ENCODE results near the gene WDR73. TPM values are rescaled to one million over a fixed set of nuclear protein-coding genes. Genes with fewer than 3 reads are reported as not detected.

Gene WDR73
- total and polyA plus RNA-seq, 2 of the 8 experiments (the other 6 are each of a cell fraction or from before 2014, with no cell fraction given) = 22.7 to 23.1 TPM

DNA sequence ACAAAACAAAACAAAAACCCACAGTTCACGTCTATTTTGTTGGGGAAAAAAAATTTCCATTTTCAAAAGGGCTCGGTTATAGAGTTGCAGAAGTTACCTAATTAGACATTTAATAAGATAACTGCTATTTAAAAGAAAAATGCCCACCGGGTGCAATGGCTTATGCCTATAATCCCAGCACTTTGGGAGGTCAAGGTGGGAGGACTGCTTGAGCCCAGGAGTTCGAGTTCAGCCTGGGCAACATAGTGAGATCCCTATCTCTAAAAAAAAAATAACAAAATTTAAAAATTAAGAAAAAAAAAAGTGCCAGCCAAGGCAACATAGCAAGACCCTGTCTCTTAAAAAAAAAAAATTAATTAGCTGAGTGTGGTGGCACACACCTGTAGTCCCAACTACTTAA lies 42.7 kb upstream of the WDR73 start (continued):
- TF ChIP-seq, protein P1, sequence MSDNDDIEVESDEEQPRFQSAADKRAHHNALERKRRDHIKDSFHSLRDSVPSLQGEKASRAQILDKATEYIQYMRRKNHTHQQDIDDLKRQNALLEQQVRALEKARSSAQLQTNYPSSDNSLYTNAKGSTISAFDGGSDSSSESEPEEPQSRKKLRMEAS (IDR thresholded peaks at IDR 0.05) = no peak
- TF ChIP-seq EZH2 (IDR thresholded peaks at IDR 0.05; ENCODE audit: low read depth, low read length, severe bottlenecking) = no peak
- no peak for TF ChIP-seq RXRA (IDR thresholded peaks at IDR 0.05; ENCODE audit: insufficient read depth, low read depth, low read length)
- TF ChIP-seq, protein P2, sequence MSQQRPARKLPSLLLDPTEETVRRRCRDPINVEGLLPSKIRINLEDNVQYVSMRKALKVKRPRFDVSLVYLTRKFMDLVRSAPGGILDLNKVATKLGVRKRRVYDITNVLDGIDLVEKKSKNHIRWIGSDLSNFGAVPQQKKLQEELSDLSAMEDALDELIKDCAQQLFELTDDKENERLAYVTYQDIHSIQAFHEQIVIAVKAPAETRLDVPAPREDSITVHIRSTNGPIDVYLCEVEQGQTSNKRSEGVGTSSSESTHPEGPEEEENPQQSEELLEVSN (IDR thresholded peaks at IDR 0.05) = no peak
